ENCODE measurements around the gene NDFIP2. TPM values are rescaled to one million over a fixed set of nuclear protein-coding genes. Genes with fewer than 3 reads are reported as not detected.

NDFIP2 gene
- total RNA-seq, 4 donors from 2014 or later: 9.0 to 12.8 (median 10.2) TPM

GRCh38 chr13:79482281-79482970 lies 1.5 kb downstream of the NDFIP2 start:
- Histone ChIP-seq H3K4me3 (peak overlapping the region; percentile 73 to 92 (median 78)), H3K4me1 (peaks cover 14 to 31% (median 22%) of the 10 kb centered on the region in 4 donors), H3K27ac (replicated peaks in 1 of 4) (no peak overlapping the region), H3K27me3 (no peaks in the 10 kb centered on the region), H3K9me3 (no peaks in the 10 kb centered on the region), H3K36me3 (no peaks in the 10 kb centered on the region)
- WGBS: 71% methylated on average over 3 of the region's 3 CpGs
- TF ChIP-seq CTCF (IDR thresholded peaks at IDR 0.05): no peak
- no peak for TF ChIP-seq EP300 (IDR thresholded peaks at IDR 0.05)
- TF ChIP-seq POLR2AphosphoS5 (IDR thresholded peaks at IDR 0.05): no peak
- no peak for TF ChIP-seq POLR2A (IDR thresholded peaks at IDR 0.05; ENCODE audit: low read depth)
- intact Hi-C loops (cut with DNase I): loop anchor here (10.0 kb wide), 1 partner anchor 52 kb away; no protein-coding TSS in a partner anchor
- no peak for DNase-seq (ENCODE audit: extremely low spot score)

GRCh38 chr13:79483086-79483706 lies 2.2 kb downstream of the NDFIP2 start:
- intact Hi-C loops (cut with DNase I): loop anchor here (10.0 kb wide), 1 partner anchor 52 kb away; no protein-coding TSS in a partner anchor
- H3K27ac ChIP-seq (replicated peaks in 1 of 4): no peak overlapping the region
- no peak for DNase-seq (ENCODE audit: extremely low spot score)
- H3K9me3 ChIP-seq: no peaks in the 10 kb centered on the region
- TF ChIP-seq POLR2A (IDR thresholded peaks at IDR 0.05; ENCODE audit: low read depth) (no peak), EP300 (IDR thresholded peaks at IDR 0.05) (no peak), CTCF (IDR thresholded peaks at IDR 0.05) (no peak), POLR2AphosphoS5 (IDR thresholded peaks at IDR 0.05) (no peak)
- H3K36me3 ChIP-seq: no peaks in the 10 kb centered on the region
- H3K4me1 ChIP-seq: peaks cover 14 to 31% (median 22%) of the 10 kb centered on the region in 4 donors
- 91% methylated on average over 4 of the region's 4 CpGs for WGBS
- no peak overlapping the region for H3K4me3 ChIP-seq
- H3K27me3 ChIP-seq: no peaks in the 10 kb centered on the region

GRCh38 chr13:79485014-79485811 lies 4.3 kb downstream of the NDFIP2 start:
- Histone ChIP-seq H3K4me1 (peaks cover 14 to 30% (median 22%) of the 10 kb centered on the region in 4 donors), H3K27ac (replicated peaks in 1 of 4) (no peak overlapping the region), H3K36me3 (no peaks in the 10 kb centered on the region), H3K4me3 (no peak overlapping the region), H3K9me3 (no peaks in the 10 kb centered on the region), H3K27me3 (no peaks in the 10 kb centered on the region)
- intact Hi-C loops (cut with DNase I): loop anchor here (10.0 kb wide), 1 partner anchor 50 kb away; no protein-coding TSS in a partner anchor
- DNase-seq (ENCODE audit: extremely low spot score): no peak
- TF ChIP-seq POLR2AphosphoS5 (IDR thresholded peaks at IDR 0.05): no peak
- no peak for TF ChIP-seq CTCF (IDR thresholded peaks at IDR 0.05)
- no peak for TF ChIP-seq POLR2A (IDR thresholded peaks at IDR 0.05; ENCODE audit: low read depth)
- no peak for TF ChIP-seq EP300 (IDR thresholded peaks at IDR 0.05)
- WGBS: 57% methylated on average over 4 of the region's 4 CpGs

GRCh38 chr13:79486433-79487188 lies 5.7 kb downstream of the NDFIP2 start:
- no peak for DNase-seq (ENCODE audit: extremely low spot score)
- Histone ChIP-seq H3K27ac (replicated peaks in 1 of 4) (no peak overlapping the region), H3K4me1 (peaks cover 9 to 26% (median 25%) of the 10 kb centered on the region in 4 donors), H3K9me3 (no peaks in the 10 kb centered on the region), H3K27me3 (no peaks in the 10 kb centered on the region), H3K4me3 (no peak overlapping the region), H3K36me3 (no peaks in the 10 kb centered on the region)
- no peak for TF ChIP-seq CTCF (IDR thresholded peaks at IDR 0.05)
- no peak for TF ChIP-seq POLR2A (IDR thresholded peaks at IDR 0.05; ENCODE audit: low read depth)
- no peak for TF ChIP-seq EP300 (IDR thresholded peaks at IDR 0.05)
- TF ChIP-seq POLR2AphosphoS5 (IDR thresholded peaks at IDR 0.05): no peak
- WGBS: 89% methylated on average over 6 of the region's 6 CpGs
- intact Hi-C loops (cut with DNase I): loop anchor here (10.0 kb wide), 1 partner anchor 48 kb away; no protein-coding TSS in a partner anchor

All from esophagus muscularis mucosa (tissue), 4 donors.